Spleen (tissue), 7 donors: ENCODE data around the gene PCBD2.

Source experiments
- CTCF ChIP-seq, 11 experiments: fragments of 200-600 bp in 7 of 11; fragments of 450-650 bp in 4 of 11; sonication (generic) in 4 of 11; IDR thresholded peaks in 8 of 11; conservative IDR thresholded peaks in 3 of 11; 1 replicate in 7 of 11; 2 replicates in 4 of 11; pipeline versions ENCODE4 v1.4.0 to v1.8.0; 2016 to 2021; ENCODE audit warnings: antibody characterized with exemption in 11 of 11, inconsistent platforms in 4 of 11, mild to moderate bottlenecking in 1 of 11
- POLR2A ChIP-seq, 3 donors: fragments of 450-650 bp; IDR thresholded peaks; one replicate each; pipeline ENCODE4 v1.5.1; 2017; ENCODE audit warnings: antibody characterized with exemption in 3 of 3, mild to moderate bottlenecking in 1 of 3
- donor health status: DM: no; HTN: no; CAD: no; lungs with moderate emphysema.
- donor health status: DM: no; HTN: no; CAD: no.
- donor health status: DM: no; HTN: no; CAD: no.

- no peak for TF ChIP-seq POLR2A (IDR thresholded peaks at IDR 0.05)
- TF ChIP-seq CTCF (IDR thresholded peaks at IDR 0.05 in 8 of 11, conservative IDR thresholded peaks at IDR 0.05 in 3 of 11), result no peak
Observed at GRCh38 chr5:134993161-134993560, 88.2 kb downstream of the PCBD2 start.
